GM12872 (cell line): Measurements from ENCODE around the gene RFX3.

ENCODE experiments used
- CTCF ChIP-seq: IDR thresholded peaks from 3 replicates; pipeline ENCODE4 v1.5.1; 2011; ENCODE audit warnings: low read depth, mild to moderate bottlenecking, low read length, moderate library complexity; ENCODE audit not compliant: insufficient read depth

RFX3 gene

GRCh38 chr9:3348169-3348568 lies 177.6 kb downstream of the RFX3 start:
- TF ChIP-seq CTCF, result no peak

- no peak for TF ChIP-seq CTCF
Observed at GRCh38 chr9:3346549-3346948, 179.3 kb downstream of the RFX3 start.

GRCh38 chr9:3343671-3344070 lies 182.1 kb downstream of the RFX3 start:
- no peak for TF ChIP-seq CTCF

GRCh38 chr9:3342159-3342777 lies 183.5 kb downstream of the RFX3 start:
- TF ChIP-seq CTCF, result no peak

- no peak for TF ChIP-seq CTCF
Observed at GRCh38 chr9:3337515-3338225, 188.1 kb downstream of the RFX3 start.

GRCh38 chr9:3336951-3337350 lies 188.8 kb downstream of the RFX3 start:
- TF ChIP-seq CTCF, result no peak

- TF ChIP-seq CTCF, result no peak
Observed at GRCh38 chr9:3332802-3333201, 193.0 kb downstream of the RFX3 start.
